B cell (primary cell): Measurements from ENCODE around the gene CHD1.

Experiments used
- CTCF ChIP-seq: fragments of 200-600 bp; IDR thresholded peaks from one replicate; pipeline ENCODE4 v1.8.0; 2022; ENCODE audit warnings: antibody characterized with exemption, mild to moderate bottlenecking
- EZH2 ChIP-seq: IDR thresholded peaks from 2 replicates; pipeline ENCODE4 v1.6.1; 2012; ENCODE audit warnings: borderline replicate concordance, low read depth, mild to moderate bottlenecking, moderate library complexity, low read length; ENCODE audit not compliant: insufficient read depth, poor library complexity, severe bottlenecking

- TF ChIP-seq CTCF (no peak), EZH2 (no peak)
Measured at GRCh38 chr5:98930972-98931762, 2.4 kb upstream of the CHD1 start.
